ENCODE measurements around the gene XRRA1. TPM values are rescaled to one million over a fixed set of nuclear protein-coding genes. Genes with fewer than 3 reads are reported as not detected.
"Not testable (repeated sequence)": the region's sequence is repeated elsewhere in the genome, so short reads cannot be mapped to it uniquely, and the experiment has no call there.

Gene XRRA1
- polyA plus RNA-seq, 3 donors, result 1.0 to 5.8 (median 2.4) TPM

DNA sequence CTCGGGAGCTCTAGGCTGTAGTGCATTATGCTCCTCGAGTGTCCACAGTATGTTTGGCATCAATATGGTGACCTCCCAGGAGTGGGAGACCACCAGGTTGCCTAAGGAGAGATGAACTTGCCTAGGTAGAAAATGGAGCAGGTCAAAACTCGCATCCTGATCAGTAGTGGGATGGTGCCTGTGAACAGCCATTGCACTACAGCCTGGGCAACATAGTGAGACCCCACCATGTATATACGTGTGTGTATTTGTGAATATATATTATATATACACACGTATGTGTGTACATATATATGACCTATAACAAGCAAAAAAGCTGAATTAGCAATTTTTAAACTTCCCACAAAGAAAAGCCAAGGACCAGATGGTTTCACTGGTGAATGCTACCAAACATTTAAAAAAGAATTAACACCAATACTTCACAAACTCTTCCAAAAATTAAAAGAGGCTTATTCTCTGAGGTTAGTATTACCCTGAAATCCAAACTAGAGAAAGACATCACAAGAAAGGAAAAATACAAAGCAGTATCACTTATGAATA is 102.8 kb downstream of the XRRA1 start:
- H3K27ac ChIP-seq (ENCODE audit: low read depth, low read length), result no peak overlapping the region
- 95 to 96% (median 96%) methylated on average over 5 of the region's 5 CpGs for WGBS, 3 donors

DNA sequence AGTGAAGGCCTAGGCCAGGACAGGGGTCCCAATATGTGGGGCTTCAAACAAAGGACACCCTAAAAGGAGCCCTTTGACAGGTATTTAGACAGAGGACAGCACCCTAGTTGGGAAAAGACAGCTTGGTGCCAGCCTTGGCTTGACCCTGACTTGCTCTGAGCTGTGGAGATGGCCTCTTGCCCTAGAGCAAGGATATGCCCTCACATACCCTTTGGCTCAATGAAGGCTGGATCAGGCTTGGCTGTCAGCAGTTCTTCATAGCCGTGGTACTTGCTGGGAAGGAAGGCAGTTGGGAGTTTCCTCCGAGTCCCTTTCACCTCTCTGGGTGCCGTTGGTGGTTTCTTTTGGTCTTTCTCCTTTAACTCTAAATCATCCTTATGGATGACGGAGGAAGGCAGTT is 104.0 kb downstream of the XRRA1 start:
- no peak overlapping the region for H3K27ac ChIP-seq (ENCODE audit: low read depth, low read length)
- WGBS, 3 donors, result 93 to 94% (median 94%) methylated on average over 4 of the region's 4 CpGs

- no peak overlapping the region for H3K27ac ChIP-seq (ENCODE audit: low read depth, low read length)
- WGBS, 3 donors, result 91 to 95% (median 93%) methylated on average over 3 of the region's 3 CpGs
These were observed 104.8 kb downstream of the XRRA1 start for GRCh38 chr11:74844072-74844471.

DNA sequence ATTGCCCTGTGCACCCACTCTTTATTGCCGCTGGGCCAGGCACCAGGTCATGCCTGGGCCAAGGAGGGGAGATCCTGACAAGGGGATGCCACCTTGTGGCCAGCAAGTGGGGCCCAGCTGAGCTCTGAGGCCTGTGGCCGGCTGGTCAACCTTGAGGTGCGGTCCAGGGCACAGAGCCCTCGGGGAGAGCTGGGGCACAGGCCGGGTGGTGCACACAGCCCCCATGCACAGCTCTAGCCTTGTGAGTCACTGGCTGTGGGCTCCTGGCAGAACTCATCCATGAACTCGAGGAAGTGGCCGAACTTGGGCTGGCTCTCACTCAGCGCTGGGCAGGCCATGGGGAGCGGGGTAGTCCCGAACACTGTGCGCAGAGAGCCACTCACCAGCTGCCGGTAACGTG is 105.9 kb downstream of the XRRA1 start:
- 96% methylated on average over 13 of the region's 13 CpGs for WGBS, 3 donors
- no peak overlapping the region for H3K27ac ChIP-seq (ENCODE audit: low read depth, low read length)

DNA sequence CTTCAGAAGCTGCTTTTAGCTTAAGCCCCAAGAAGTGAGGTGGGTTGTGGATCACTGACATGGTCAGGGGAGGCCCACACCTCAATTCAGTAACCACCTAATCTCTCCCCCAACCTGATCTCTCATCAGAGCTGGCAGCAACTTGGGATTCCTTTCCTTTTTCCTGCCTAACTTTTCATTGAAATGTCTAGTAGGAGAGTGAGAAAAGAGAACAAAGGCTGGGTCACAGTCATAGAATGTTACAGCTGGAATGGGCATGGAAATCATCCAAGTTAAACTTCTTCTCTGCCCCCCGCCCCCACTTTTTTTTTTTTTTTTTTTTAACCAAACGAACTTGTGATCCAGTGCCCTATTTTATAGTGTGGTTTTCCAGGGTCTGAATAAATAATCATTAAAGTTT is 108.4 kb downstream of the XRRA1 start:
- WGBS, 3 donors, result 58 to 83% (median 72%) methylated on average over 2 of the region's 2 CpGs
- no peak overlapping the region for H3K27ac ChIP-seq (ENCODE audit: low read depth, low read length)

DNA sequence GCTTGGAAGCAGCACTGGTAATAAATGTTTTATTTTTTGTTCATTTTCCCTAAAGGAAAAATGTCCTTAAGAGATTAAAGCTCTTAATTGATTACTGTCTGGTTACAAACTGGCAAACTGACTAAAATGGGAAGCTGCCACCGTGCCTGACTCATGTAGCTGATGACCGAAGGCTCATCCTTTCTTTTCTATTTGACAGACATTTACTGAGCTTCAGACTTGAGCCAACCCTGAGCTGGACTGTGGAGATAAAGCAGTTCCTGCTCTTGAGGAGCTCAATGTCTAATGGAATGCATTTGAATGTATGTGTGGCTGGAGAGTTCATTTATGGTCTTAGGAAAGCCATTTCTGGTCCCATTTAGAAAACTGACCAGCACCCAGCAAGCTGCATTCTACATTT is 108.9 kb downstream of the XRRA1 start:
- WGBS, 3 donors, result 70 to 89% (median 73%) methylated on average over 2 of the region's 2 CpGs
- H3K27ac ChIP-seq (ENCODE audit: low read depth, low read length), result no peak overlapping the region

DNA sequence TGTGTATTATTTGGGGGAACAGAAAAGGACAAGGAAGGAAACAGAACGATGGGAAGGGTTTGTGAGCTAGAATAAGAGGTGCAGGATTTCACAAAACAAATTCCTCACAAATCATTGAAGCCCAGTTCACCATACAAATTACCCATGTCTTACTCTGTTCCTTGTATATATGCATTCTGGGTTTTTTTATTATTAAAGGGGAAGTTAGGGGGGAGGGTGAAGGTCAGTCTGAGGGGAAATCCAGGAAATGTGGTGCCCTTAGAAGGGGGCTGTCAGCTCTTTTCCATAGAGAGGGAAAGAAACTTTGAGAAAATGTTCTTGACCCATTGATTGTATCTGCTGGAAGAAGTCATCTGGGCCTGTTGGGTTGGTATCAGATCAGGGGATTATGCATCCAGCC is 109.4 kb downstream of the XRRA1 start:
- 48 to 84% (median 56%) methylated on average over 1 of the region's 1 CpG for WGBS, 3 donors
- no peak overlapping the region for H3K27ac ChIP-seq (ENCODE audit: low read depth, low read length)

DNA sequence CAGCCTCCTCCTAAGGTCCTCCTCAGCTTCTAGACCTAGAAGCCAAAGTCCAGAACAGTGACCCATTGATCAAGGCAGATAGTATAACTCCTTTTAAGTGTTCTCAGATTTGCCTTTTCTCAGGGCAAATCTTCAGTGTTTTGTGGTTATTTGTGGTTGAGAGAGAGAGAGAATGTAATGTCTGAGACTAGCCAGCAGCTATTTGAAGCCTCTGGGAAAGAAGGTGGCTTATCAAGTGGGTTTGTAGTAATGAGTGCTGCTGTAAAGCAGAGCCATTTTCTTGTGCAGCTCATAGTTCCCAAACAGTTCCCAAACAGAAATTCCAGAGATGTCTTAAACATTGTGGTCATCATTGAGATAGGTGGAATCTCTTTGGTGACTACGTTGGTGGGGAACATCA is 110.7 kb downstream of the XRRA1 start:
- 96 to 100% (median 96%) methylated on average over 1 of the region's 1 CpG for WGBS, 3 donors
- no peak overlapping the region for H3K27ac ChIP-seq (ENCODE audit: low read depth, low read length)

DNA sequence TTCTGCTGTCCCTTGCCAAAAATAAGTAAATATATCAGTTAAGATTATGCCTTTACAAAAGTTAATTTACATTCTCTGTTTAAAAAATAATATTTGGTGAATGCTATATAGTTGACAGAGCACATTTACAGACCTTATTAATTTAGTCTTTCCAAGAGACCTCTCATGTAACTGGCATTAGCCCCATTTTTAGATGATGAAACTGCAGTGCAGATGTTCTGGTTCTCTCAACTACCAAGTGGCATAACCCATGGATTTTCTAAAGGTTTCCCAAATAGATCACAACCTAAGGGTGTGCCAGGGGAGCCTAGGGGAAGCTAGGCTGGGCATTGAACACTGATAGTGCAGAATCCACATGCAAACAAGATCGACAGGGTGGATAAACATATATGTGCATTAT is 111.7 kb downstream of the XRRA1 start:
- no peak overlapping the region for H3K27ac ChIP-seq (ENCODE audit: low read depth, low read length)
- 95 to 96% (median 96%) methylated on average over 1 of the region's 1 CpG for WGBS, 3 donors

DNA sequence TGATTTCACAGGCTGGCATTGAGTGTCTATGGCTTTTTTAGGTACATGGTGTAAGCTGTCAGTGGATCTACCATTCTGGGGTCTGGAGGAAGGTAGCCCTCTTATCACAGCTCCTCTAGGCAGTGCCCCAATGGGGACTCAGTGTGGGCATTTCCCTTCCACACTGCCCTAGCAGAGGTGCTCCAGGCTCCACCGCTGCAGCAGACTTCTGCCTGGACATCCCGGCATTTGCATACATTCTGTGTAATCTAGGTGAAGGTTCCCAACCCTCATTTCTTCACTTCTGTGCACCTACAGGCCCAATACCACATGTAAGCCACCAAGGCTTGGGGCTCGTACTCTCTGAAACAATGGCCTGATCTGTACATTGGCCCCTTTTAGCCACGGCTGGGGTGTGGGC is 122.0 kb downstream of the XRRA1 start:
- WGBS, 3 donors, result 75 to 100% (median 97%) methylated on average over 4 of the region's 4 CpGs
- no peak overlapping the region for H3K27ac ChIP-seq (ENCODE audit: low read depth, low read length)

- WGBS, 3 donors, result 49 to 100% (median 82%) methylated on average over 2 of the region's 2 CpGs
These were observed 123.3 kb downstream of the XRRA1 start for GRCh38 chr11:74825596-74825995.

DNA sequence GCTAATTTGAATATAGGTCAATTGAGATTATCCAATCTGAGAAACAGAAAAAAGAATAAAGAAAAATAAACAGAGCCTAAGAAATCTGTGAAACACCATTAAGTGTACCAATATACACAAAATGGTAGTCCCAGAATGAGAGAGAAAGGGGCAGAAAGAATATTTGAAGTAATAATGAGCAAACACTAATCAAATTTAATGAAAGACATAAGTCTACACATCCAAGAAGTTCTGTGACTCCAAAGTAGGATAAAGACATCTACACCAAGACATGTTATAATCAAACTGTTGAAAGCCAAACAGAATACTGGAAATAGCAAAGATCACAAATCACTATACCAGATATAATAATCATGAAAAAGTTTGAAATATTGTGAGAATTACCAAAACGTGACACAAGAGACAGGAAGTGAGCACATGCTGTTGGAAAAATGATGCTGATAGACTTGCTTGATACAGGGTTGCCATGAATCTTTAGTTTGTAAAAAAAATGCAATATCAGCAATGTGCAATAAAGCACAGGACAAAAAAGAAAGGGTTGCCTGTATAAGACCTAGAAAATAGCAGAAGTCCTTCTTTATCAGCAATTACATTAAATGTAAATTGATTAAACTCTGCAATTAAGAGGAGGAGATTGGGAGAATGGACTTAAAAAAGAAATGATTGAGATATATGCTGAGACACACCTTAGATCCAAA is 124.5 kb downstream of the XRRA1 start:
- H3K27ac ChIP-seq (ENCODE audit: low read depth, low read length), result no peak overlapping the region
- 90 to 98% (median 94%) methylated on average over 1 of the region's 1 CpG for WGBS, 3 donors

More at GRCh38 chr11:74825596-74825995, 123.3 kb downstream of the XRRA1 start:
- not testable (repeated sequence) for H3K27ac ChIP-seq (ENCODE audit: low read depth, low read length)

GRCh38 chr11:74822170-74822569 is 126.7 kb downstream of the XRRA1 start:
- no peak overlapping the region for H3K27ac ChIP-seq (ENCODE audit: low read depth, low read length)
- 40 to 64% (median 59%) methylated on average over 5 of the region's 5 CpGs for WGBS, 3 donors

- no peak overlapping the region for H3K27ac ChIP-seq (ENCODE audit: low read depth, low read length)
These were observed 128.1 kb downstream of the XRRA1 start for GRCh38 chr11:74820763-74821162.

DNA sequence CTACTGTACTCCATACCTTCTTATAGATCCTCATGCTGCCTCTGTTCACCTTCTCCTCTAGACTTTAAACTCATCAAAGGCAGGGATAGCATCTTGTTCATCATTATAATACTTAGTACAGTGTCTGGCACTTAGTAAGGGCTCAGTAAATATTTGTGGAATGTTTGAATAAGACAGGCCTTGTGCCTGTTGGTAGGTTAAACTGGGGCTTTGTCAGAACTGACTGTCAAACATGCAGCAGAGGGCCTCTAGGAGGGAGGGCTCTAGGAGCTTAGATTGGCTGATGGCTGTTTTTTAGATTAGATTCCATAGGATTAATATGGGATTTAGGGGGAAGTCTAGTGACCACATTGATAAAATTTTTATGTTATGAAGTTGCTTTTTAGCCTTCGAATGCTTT is 129.5 kb downstream of the XRRA1 start:
- WGBS, 3 donors, result 86 to 97% (median 94%) methylated on average over 1 of the region's 1 CpG
- no peak overlapping the region for H3K27ac ChIP-seq (ENCODE audit: low read depth, low read length)

More at GRCh38 chr11:74820763-74821162, 128.1 kb downstream of the XRRA1 start:
- WGBS, 3 donors, result 89 to 100% (median 96%) methylated on average over 1 of the region's 1 CpG

- WGBS, 3 donors, result 86 to 88% (median 88%) methylated on average over 3 of the region's 3 CpGs
- H3K27ac ChIP-seq (ENCODE audit: low read depth, low read length), result no peak overlapping the region
These were observed 130.5 kb downstream of the XRRA1 start for GRCh38 chr11:74818283-74818946.

- no peak overlapping the region for H3K27ac ChIP-seq (ENCODE audit: low read depth, low read length)
- 90 to 95% (median 93%) methylated on average over 2 of the region's 2 CpGs for WGBS, 3 donors
These were observed 132.2 kb downstream of the XRRA1 start for GRCh38 chr11:74816664-74817063.

DNA sequence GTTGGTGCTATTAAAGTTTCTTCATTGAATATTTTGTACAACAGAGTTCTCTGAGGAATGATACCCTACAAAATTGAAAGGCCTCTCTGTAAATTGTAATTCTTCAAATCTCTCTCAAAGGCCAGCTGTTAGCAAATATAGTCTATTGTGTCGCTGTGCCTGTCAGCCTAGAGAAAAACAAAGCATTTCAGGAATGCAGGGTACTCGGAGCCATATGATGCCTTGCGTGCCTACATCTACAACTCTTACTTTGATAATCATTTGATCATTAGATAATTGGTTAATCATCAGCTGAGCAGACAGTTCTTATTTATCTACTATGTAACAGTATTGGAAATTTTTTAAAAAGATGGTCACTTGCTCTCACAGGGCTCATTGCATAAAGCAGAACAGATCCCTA is 132.9 kb downstream of the XRRA1 start:
- H3K27ac ChIP-seq (ENCODE audit: low read depth, low read length), result no peak overlapping the region
- 75 to 96% (median 89%) methylated on average over 3 of the region's 3 CpGs for WGBS, 3 donors

DNA sequence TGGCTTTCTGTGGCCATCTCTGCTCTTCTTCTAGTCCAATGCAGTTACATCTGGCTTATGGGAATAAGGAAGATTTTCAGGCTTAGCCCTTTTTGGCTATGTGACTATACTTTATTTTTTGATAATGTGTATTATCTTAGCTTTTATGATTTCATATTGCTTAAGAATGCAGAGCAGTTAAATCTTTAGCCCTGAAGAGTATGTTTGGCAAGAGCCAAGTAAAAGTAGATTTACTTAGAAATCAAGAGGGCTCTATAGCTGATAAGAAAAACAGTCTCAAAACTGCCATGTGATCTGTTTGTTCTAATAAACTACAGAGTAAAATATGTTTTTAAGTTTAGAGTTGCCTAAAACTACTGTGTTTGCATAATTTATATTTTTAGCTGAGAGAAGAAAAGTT is 139.1 kb downstream of the XRRA1 start:
- H3K27ac ChIP-seq (ENCODE audit: low read depth, low read length), result no peak overlapping the region

DNA sequence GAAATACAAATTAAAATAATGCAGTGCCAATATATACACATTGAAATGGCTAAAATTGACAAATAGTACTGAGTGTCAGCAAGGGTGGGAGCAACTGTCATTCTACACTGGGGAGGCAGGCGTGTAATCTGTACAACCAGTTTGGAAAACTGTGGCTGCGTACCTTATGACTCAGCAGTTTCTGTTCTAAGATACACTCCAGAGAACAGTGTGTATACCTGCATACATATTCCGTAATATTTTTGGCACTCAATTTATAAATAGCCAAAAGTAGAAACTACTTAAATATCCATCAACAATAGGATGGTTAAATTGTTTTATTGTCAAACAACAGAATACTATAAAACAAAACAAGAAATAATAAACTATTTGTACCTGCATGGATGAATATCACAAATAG is 142.6 kb downstream of the XRRA1 start:
- no peak overlapping the region for H3K27ac ChIP-seq (ENCODE audit: low read depth, low read length)
- WGBS, 3 donors, result 90 to 96% (median 93%) methylated on average over 3 of the region's 3 CpGs

Data from adipose tissue (tissue), 3 donors.